HepG2 (cell line): ENCODE measurements around the gene COMMD9. TPM values are rescaled to one million over a fixed set of nuclear protein-coding genes. Genes with fewer than 3 reads are reported as not detected.

Source experiments
- ATAC-seq: fragments of 200-7000 bp; cut with Tn5 transposase; 3 replicates; pipeline ENCODE4 v1.9.1; 2020; ENCODE audit warnings: mild to moderate bottlenecking, moderate library complexity
- BruUV-seq: library from RNA; stranded (reverse); fragments of 400-500 nt; replicated peaks from 2 replicates; lab custom pipeline; 2021; lab: Mats Ljungman, UMichigan
- CTCF ChIA-PET: fragments of 300-600 bp; formaldehyde crosslinking; extraction: SDS; loops from one replicate; lab custom pipeline; 2021; ENCODE audit warnings: low total read pairs, inconsistent platforms, low intra/inter-chr PET ratio; lab: Yijun Ruan, JAX
- POLR2A ChIA-PET: fragments of 350-600 bp; sonication (Branson Sonifier 250); formaldehyde crosslinking; loops from one replicate; lab custom pipeline; 2020; ENCODE audit warnings: antibody characterized with exemption, inconsistent platforms; lab: Yijun Ruan, JAX
- DNase-seq: peaks from one replicate; pipeline ENCODE4 v3.0.0-alpha.2; 2015; ENCODE audit warnings: low spot score
- FAIRE-seq: peaks from 3 replicates; lab custom pipeline; 2011; peaks lifted over from hg19 to GRCh38; lab: Jason Lieb, UNC
- H2AFZ ChIP-seq: one replicate; pipeline ENCODE4 v1.6.1; 2011; ENCODE audit warnings: low read length, inconsistent platforms
- H3K27ac ChIP-seq: fragments of 300-600 bp; 3 replicates; pipeline ENCODE4 v1.8.0; 2011; ENCODE audit warnings: mixed run types, mild to moderate bottlenecking, mixed read lengths, low read length, inconsistent platforms; ENCODE audit not compliant: insufficient read depth; ENCODE audit errors: extremely low read length
- H3K27me3 ChIP-seq, 2 experiments: fragments of 200-600 bp in 1 of 2; 2 replicates in 1 of 2; 3 replicates in 1 of 2; pipeline versions ENCODE4 v1.6.0 to v1.8.0; 2011; ENCODE audit warnings: low read length in 2 of 2, mild to moderate bottlenecking in 2 of 2, moderate library complexity in 2 of 2, inconsistent platforms in 1 of 2; ENCODE audit not compliant: insufficient read depth in 2 of 2, control insufficient read depth in 1 of 2
- H3K36me3 ChIP-seq, 2 experiments: fragments of 200-600 bp in 1 of 2; replicated peaks in 1 of 2; 2 replicates in 1 of 2; 3 replicates in 1 of 2; pipeline versions ENCODE4 v1.5.1 to v1.8.0; 2011; ENCODE audit warnings: low read length in 2 of 2, inconsistent platforms in 1 of 2; ENCODE audit not compliant: insufficient read depth in 2 of 2, control insufficient read depth in 1 of 2
- H3K4me1 ChIP-seq: 2 replicates; pipeline ENCODE4 v1.5.1; 2012; ENCODE audit warnings: low read length, inconsistent platforms; ENCODE audit not compliant: insufficient read depth
- H3K4me2 ChIP-seq: 2 replicates; pipeline ENCODE4 v1.6.0; 2011; ENCODE audit warnings: low read depth, low read length, inconsistent platforms
- H3K4me3 ChIP-seq, 3 experiments: fragments of 200-600 bp in 1 of 3; sonication (generic), shearing (Covaris generic) in 1 of 3; replicated peaks in 1 of 3; 2 replicates each; pipeline ENCODE4 v1.5.1; 2011 to 2016; ENCODE audit warnings: low read length in 3 of 3, inconsistent platforms in 2 of 3, low read depth in 2 of 3, mild to moderate bottlenecking in 2 of 3, control low read depth in 1 of 3, mixed read lengths in 1 of 3; ENCODE audit not compliant: insufficient read depth in 1 of 3
- H3K79me2 ChIP-seq: one replicate; pipeline ENCODE4 v1.6.1; 2011; ENCODE audit warnings: low read length, inconsistent platforms; ENCODE audit not compliant: insufficient read depth
- H3K9ac ChIP-seq: 2 replicates; pipeline ENCODE4 v1.6.0; 2011; ENCODE audit warnings: mild to moderate bottlenecking, low read depth, low read length, inconsistent platforms; ENCODE audit not compliant: insufficient read depth
- H3K9me3 ChIP-seq: 2 replicates; pipeline ENCODE4 v1.5.1; 2012; ENCODE audit warnings: mild to moderate bottlenecking, low read length
- H4K20me1 ChIP-seq: 2 replicates; pipeline ENCODE4 v1.6.0; 2011; ENCODE audit warnings: inconsistent platforms, mild to moderate bottlenecking, low read length, moderate library complexity; ENCODE audit not compliant: insufficient read depth
- CEBPZ ChIP-seq: IDR thresholded peaks from 2 replicates; pipeline ENCODE4 v1.6.1; 2012; ENCODE audit warnings: low read length, improper control_type of control experiment
- DNMT3B ChIP-seq: conservative IDR thresholded peaks from 2 replicates; pipeline ENCODE4 v1.6.1; 2016; ENCODE audit warnings: missing biosample characterization, control low read depth
- ESRRA ChIP-seq: sonication (generic); formaldehyde crosslinking; IDR thresholded peaks from 2 replicates; pipeline ENCODE4 v1.5.1; 2020; ENCODE audit warnings: mild to moderate bottlenecking, low read depth, missing genetic modification reagents
- FOSL2 ChIP-seq: sonication (generic); formaldehyde crosslinking; IDR thresholded peaks from 2 replicates; pipeline ENCODE4 v1.4.0; 2020; ENCODE audit warnings: missing genetic modification reagents
- POLR2AphosphoS2 ChIP-seq: IDR thresholded peaks from 2 replicates; pipeline ENCODE4 v1.6.1; 2011; ENCODE audit warnings: low read depth, low read length, improper control_type of control experiment
- SSRP1 ChIP-seq: IDR thresholded peaks from 2 replicates; pipeline ENCODE4 v1.6.1; 2016; ENCODE audit warnings: control low read depth
- TOPORS ChIP-seq: sonication (generic); formaldehyde crosslinking; IDR thresholded peaks from 2 replicates; pipeline ENCODE4 v1.8.0; 2023; ENCODE audit warnings: mild to moderate bottlenecking, missing genetic modification reagents
- ZMAT5 ChIP-seq: sonication (generic); formaldehyde crosslinking; IDR thresholded peaks from 2 replicates; pipeline ENCODE4 v1.5.0; 2020; ENCODE audit warnings: mild to moderate bottlenecking, low read depth, missing genetic modification reagents, borderline replicate concordance
- ZNF143 ChIP-seq: sonication (generic); formaldehyde crosslinking; IDR thresholded peaks from 2 replicates; pipeline ENCODE4 v1.4.0; 2020; ENCODE audit warnings: missing genetic modification reagents
- ZNF414 ChIP-seq: sonication (generic); formaldehyde crosslinking; IDR thresholded peaks from 2 replicates; pipeline ENCODE4 v1.5.0; 2020; ENCODE audit warnings: missing genetic modification reagents
- ZNF607 ChIP-seq: sonication (generic); formaldehyde crosslinking; IDR thresholded peaks from 2 replicates; pipeline ENCODE4 v1.5.1; 2020; ENCODE audit warnings: missing genetic modification reagents, mild to moderate bottlenecking, borderline replicate concordance
- ZNF776 ChIP-seq: sonication (generic); formaldehyde crosslinking; IDR thresholded peaks from 2 replicates; pipeline ENCODE4 v1.4.0; 2020; ENCODE audit warnings: mild to moderate bottlenecking, missing genetic modification reagents
- ZNF780A ChIP-seq: sonication (generic); formaldehyde crosslinking; IDR thresholded peaks from 2 replicates; pipeline ENCODE4 v1.8.0; 2022; ENCODE audit warnings: mild to moderate bottlenecking, missing genetic modification reagents, moderate library complexity
- ZNF83 ChIP-seq: sonication (generic); formaldehyde crosslinking; IDR thresholded peaks from 2 replicates; pipeline ENCODE4 v1.4.0; 2020; ENCODE audit warnings: missing genetic modification reagents, mild to moderate bottlenecking, borderline replicate concordance
- WGBS: methylation state at CpG from one replicate; pipeline ENCODE4 v1.1.6; 2017; ENCODE audit warnings: low lambda C conversion rate; 5-methylcytosine and 5-hydroxymethylcytosine counted together
- in situ Hi-C: cut with HindIII; loops from 2 replicates; pipeline ENCODE4 v1.10.0; 2017; ENCODE audit warnings: low pct_unique_long_range_greater_than_20kb; ENCODE audit not compliant: extremely low pct_ligation_motif_present
- intact Hi-C: fragments of 100-400 bp; cut with micrococcal nuclease; formaldehyde crosslinking; loops from one replicate; pipeline ENCODE4 v1.10.0; 2022; ENCODE audit not compliant: unreplicated experiment
- polyA plus RNA-seq, 8 experiments: library from polyadenylated mRNA; depleted of rRNA in 3 of 8; stranded (reverse) in 7 of 8; unstranded in 1 of 8; fragments of >200 nt; fragmentation: Illumina TruSeq in 4 of 8; extraction: Trizol in 4 of 8; gene quantifications; 2 replicates each; pipeline versions ENCODE4 v1.2.1 to v1.2.3, GENCODE V29; 2011 to 2016; ENCODE audit warnings: low read depth in 4 of 8, missing spikeins in 1 of 8, mixed read lengths in 1 of 8; ENCODE audit not compliant: insufficient read depth in 1 of 8
- total RNA-seq, 5 experiments: library from RNA; depleted of rRNA; stranded (reverse); fragments of >200 nt; fragmentation: Illumina TruSeq; extraction: Trizol; gene quantifications; 2 replicates each; pipeline ENCODE4 v1.2.3, GENCODE V29; 2016; ENCODE audit warnings: low read depth in 1 of 5
- TF ChIP-seq, protein P1 (sequence below): sonication (generic); formaldehyde crosslinking; IDR thresholded peaks from 2 replicates; pipeline ENCODE4 v1.8.0; 2022; ENCODE audit warnings: low read depth, missing genetic modification reagents

The COMMD9 gene
- total and polyA plus RNA-seq, 2 of the 13 experiments (the other 11 are each of a cell fraction or from before 2014, with no cell fraction given) = 47.3 to 76.7 TPM

DNA sequence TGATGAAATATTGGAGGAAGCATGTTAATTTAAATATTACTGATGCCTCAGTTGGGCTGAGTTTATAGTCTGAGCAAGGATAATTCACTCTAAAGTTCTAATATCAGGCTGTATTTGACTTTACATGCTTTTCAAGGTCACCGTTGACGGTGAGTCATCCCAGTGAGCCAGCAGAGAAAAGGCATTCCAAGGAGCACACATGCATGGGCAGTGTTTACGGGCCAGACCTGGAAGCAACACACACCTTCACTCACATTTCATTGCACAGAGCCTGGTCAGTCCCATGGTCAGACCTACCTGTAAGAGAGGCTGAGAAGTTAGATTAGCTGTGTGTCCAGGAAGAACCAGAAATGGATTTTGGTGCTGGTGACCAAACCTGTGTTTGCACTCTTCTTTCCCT lies 53.5 kb downstream of the COMMD9 start:
- ChIA-PET POLR2A (no interaction called here), CTCF (no interaction called here)
- H3K9ac ChIP-seq = no peak overlapping the region
- no peaks in the 10 kb centered on the region for H3K27me3 ChIP-seq
- H2AFZ ChIP-seq = no peak overlapping the region
- H3K4me2 ChIP-seq = no peak overlapping the region
- DNase-seq (peak; percentile 5), FAIRE-seq (no peak), ATAC-seq (no peak)
- no peaks in the 10 kb centered on the region for H3K9me3 ChIP-seq
- H3K27ac ChIP-seq = no peak overlapping the region
- H4K20me1 ChIP-seq = no peaks in the 10 kb centered on the region
- no peaks in the 10 kb centered on the region for H3K4me1 ChIP-seq
- intact Hi-C loops (loop anchor here (1.0 kb wide), 1 partner anchor 44 kb away; no protein-coding TSS in a partner anchor), in situ Hi-C loops (no loop called here)
- 37% methylated on average over 3 of the region's 3 CpGs for WGBS
- no peak overlapping the region for H3K4me3 ChIP-seq
- no TSS peak for BruUV-seq
- H3K79me2 ChIP-seq = no peaks in the 10 kb centered on the region
- no peaks in the 10 kb centered on the region for H3K36me3 ChIP-seq
- no peak for TF ChIP-seq ZNF607
- TF ChIP-seq POLR2AphosphoS2 = no peak
- TF ChIP-seq FOSL2 (CRISPR knock-in tag) = peak; percentile 73
- TF ChIP-seq CEBPZ = no peak
- no peak for TF ChIP-seq ZNF83 (CRISPR knock-in tag)

- WGBS = 48% methylated on average over 2 of the region's 2 CpGs
- FAIRE-seq (no peak), ATAC-seq (no peak), DNase-seq (no peak)
- ChIA-PET CTCF (no interaction called here), POLR2A (no interaction called here)
- Histone ChIP-seq H3K9me3 (no peaks in the 10 kb centered on the region), H3K36me3 (no peaks in the 10 kb centered on the region), H3K27me3 (no peaks in the 10 kb centered on the region), H4K20me1 (no peaks in the 10 kb centered on the region), H2AFZ (no peak overlapping the region), H3K4me1 (no peaks in the 10 kb centered on the region), H3K79me2 (no peaks in the 10 kb centered on the region), H3K4me2 (no peak overlapping the region), H3K27ac (no peak overlapping the region), H3K4me3 (no peak overlapping the region), H3K9ac (no peak overlapping the region)
- no TSS peak for BruUV-seq
- intact Hi-C loops = loop anchor here (1.0 kb wide), 1 partner anchor 44 kb away; no protein-coding TSS in a partner anchor
- in situ Hi-C loops = no loop called here
- TF ChIP-seq ZNF780A (CRISPR knock-in tag) (no peak), ZNF414 (CRISPR knock-in tag) (no peak), ZNF776 (CRISPR knock-in tag) (no peak), ZNF143 (no peak), ZMAT5 (CRISPR knock-in tag) (no peak), DNMT3B (CRISPR knock-in tag) (no peak), ESRRA (CRISPR knock-in tag) (no peak), SSRP1 (CRISPR knock-in tag) (no peak), TOPORS (CRISPR knock-in tag) (no peak)
- TF ChIP-seq, protein P1, sequence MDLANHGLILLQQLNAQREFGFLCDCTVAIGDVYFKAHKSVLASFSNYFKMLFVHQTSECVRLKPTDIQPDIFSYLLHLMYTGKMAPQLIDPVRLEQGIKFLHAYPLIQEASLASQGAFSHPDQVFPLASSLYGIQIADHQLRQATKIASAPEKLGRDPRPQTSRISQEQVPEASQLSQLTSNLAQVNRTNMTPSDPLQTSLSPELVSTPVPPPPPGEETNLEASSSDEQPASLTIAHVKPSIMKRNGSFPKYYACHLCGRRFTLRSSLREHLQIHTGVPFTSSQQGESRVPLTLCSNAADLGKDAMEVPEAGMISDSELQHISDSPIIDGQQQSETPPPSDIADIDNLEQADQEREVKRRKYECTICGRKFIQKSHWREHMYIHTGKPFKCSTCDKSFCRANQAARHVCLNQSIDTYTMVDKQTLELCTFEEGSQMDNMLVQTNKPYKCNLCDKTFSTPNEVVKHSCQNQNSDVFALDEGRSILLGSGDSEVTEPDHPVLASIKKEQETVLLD (CRISPR knock-in tag) = no peak
These were observed 54.4 kb downstream of the COMMD9 start for GRCh38 chr11:36234825-36235224.
